ENCODE measurements around the gene CSTF1.
"Not testable (repeated sequence)": the region's sequence is repeated elsewhere in the genome, so short reads cannot be mapped to it uniquely, and the experiment has no call there.

The CSTF1 gene

GRCh38 chr20:56395166-56395565 lies 2.7 kb downstream of the CSTF1 start:
- TF ChIP-seq, protein P1, sequence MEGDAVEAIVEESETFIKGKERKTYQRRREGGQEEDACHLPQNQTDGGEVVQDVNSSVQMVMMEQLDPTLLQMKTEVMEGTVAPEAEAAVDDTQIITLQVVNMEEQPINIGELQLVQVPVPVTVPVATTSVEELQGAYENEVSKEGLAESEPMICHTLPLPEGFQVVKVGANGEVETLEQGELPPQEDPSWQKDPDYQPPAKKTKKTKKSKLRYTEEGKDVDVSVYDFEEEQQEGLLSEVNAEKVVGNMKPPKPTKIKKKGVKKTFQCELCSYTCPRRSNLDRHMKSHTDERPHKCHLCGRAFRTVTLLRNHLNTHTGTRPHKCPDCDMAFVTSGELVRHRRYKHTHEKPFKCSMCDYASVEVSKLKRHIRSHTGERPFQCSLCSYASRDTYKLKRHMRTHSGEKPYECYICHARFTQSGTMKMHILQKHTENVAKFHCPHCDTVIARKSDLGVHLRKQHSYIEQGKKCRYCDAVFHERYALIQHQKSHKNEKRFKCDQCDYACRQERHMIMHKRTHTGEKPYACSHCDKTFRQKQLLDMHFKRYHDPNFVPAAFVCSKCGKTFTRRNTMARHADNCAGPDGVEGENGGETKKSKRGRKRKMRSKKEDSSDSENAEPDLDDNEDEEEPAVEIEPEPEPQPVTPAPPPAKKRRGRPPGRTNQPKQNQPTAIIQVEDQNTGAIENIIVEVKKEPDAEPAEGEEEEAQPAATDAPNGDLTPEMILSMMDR (conservative IDR thresholded peaks at IDR 0.05; ENCODE audit: control insufficient read depth, insufficient read depth, low read depth, low read length): no peak
- DNase-seq (ENCODE audit: low read depth): no peak
- H3K4me3 ChIP-seq (ENCODE audit: control insufficient read depth, low read depth, low read length): no peak overlapping the region

GRCh38 chr20:56400001-56400640 lies 7.7 kb downstream of the CSTF1 start:
- H3K4me3 ChIP-seq (ENCODE audit: control insufficient read depth, low read depth, low read length): no peak overlapping the region
- DNase-seq (ENCODE audit: low read depth): peak; percentile 84
- TF ChIP-seq, protein P1 (conservative IDR thresholded peaks at IDR 0.05; ENCODE audit: control insufficient read depth, insufficient read depth, low read depth, low read length): peak; percentile 91

DNA sequence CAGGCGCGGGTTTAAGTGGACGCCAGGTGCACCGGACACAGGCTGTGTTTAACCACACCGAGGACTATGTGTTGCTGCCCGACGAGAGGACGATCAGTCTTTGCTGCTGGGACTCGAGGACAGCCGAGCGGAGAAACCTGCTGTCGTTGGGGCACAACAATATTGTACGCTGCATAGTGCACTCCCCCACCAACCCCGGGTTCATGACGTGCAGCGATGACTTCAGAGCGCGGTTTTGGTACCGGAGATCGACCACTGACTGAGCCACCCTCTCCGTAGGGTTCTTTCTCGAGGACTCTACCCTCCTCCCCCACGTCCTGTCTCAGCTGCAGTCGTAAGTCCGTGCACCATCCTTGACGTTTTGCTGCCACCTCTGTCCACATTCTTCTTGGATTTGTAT lies 11.0 kb downstream of the CSTF1 start:
- no peak for DNase-seq (ENCODE audit: low read depth)
- no peak overlapping the region for H3K4me3 ChIP-seq (ENCODE audit: control insufficient read depth, low read depth, low read length)
- TF ChIP-seq, protein P1 (conservative IDR thresholded peaks at IDR 0.05; ENCODE audit: control insufficient read depth, insufficient read depth, low read depth, low read length): no peak

- not testable (repeated sequence) for H3K4me3 ChIP-seq (ENCODE audit: control insufficient read depth, low read depth, low read length)
- DNase-seq (ENCODE audit: low read depth): peak; percentile 38
These were observed 12.9 kb downstream of the CSTF1 start for GRCh38 chr20:56405356-56405755.

- TF ChIP-seq, protein P1 (conservative IDR thresholded peaks at IDR 0.05; ENCODE audit: control insufficient read depth, insufficient read depth, low read depth, low read length): no peak
- no peak for DNase-seq (ENCODE audit: low read depth)
- H3K4me3 ChIP-seq (ENCODE audit: control insufficient read depth, low read depth, low read length): no peak overlapping the region
These were observed 14.5 kb downstream of the CSTF1 start for GRCh38 chr20:56406910-56407309.

GRCh38 chr20:56409521-56409920 lies 17.1 kb downstream of the CSTF1 start:
- TF ChIP-seq, protein P1 (conservative IDR thresholded peaks at IDR 0.05; ENCODE audit: control insufficient read depth, insufficient read depth, low read depth, low read length): no peak
- H3K4me3 ChIP-seq (ENCODE audit: control insufficient read depth, low read depth, low read length): no peak overlapping the region
- DNase-seq (ENCODE audit: low read depth): peak; percentile 76

- TF ChIP-seq, protein P1 (conservative IDR thresholded peaks at IDR 0.05; ENCODE audit: control insufficient read depth, insufficient read depth, low read depth, low read length): no peak
- H3K4me3 ChIP-seq (ENCODE audit: control insufficient read depth, low read depth, low read length): no peak overlapping the region
- DNase-seq (ENCODE audit: low read depth): no peak
These were observed 17.5 kb downstream of the CSTF1 start for GRCh38 chr20:56409956-56410355.

DNA sequence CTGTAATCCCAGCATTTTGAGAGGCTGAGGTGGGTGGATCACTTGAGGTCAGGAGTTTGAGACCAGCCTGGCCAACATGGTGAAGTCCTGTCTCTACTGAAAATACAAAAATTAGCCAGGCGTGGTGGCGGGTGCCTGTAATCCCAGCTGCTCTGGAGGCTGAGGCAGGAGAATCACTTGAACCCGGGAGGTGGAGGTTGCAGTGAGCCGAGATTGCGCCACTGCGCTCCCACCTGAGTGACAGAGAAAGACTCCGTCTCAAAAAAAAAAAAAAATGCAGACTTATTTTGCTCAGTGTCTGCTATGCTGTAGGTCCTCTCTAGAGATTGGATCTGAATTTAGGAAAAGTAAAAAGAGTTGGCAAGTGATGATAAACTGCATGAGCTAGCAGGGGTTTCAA lies 18.8 kb downstream of the CSTF1 start:
- H3K4me3 ChIP-seq (ENCODE audit: control insufficient read depth, low read depth, low read length); DNase-seq (ENCODE audit: low read depth): not testable (repeated sequence)

All from fibroblast of mammary gland (primary cell).